NB4 (cell line): Measurements from ENCODE around the gene TSHZ2.

Experiments used
- DNase-seq: peaks from one replicate; pipeline ENCODE4 v3.0.0; 2010; ENCODE audit warnings: low read depth
- H3K4me3 ChIP-seq: one replicate; pipeline ENCODE4 v1.5.1; 2011; ENCODE audit warnings: mild to moderate bottlenecking, low read depth, low read length, moderate library complexity
- CTCF ChIP-seq: IDR thresholded peaks from one replicate; pipeline ENCODE4 v1.5.1; 2012; ENCODE audit warnings: low read depth, low read length
- MAX ChIP-seq: IDR thresholded peaks from 2 replicates; pipeline ENCODE4 v1.6.1; 2011; ENCODE audit warnings: low read depth, low read length
- MYC ChIP-seq: IDR thresholded peaks from 2 replicates; pipeline ENCODE4 v1.6.1; 2011; ENCODE audit warnings: low read depth, low read length
- POLR2A ChIP-seq: IDR thresholded peaks from 2 replicates; pipeline ENCODE4 v1.6.1; 2011; ENCODE audit warnings: mild to moderate bottlenecking; ENCODE audit not compliant: insufficient read length; ENCODE audit errors: extremely low read depth

The TSHZ2 gene

GRCh38 chr20:52998268-52998667 is 26.1 kb downstream of the TSHZ2 start:
- H3K4me3 ChIP-seq = no peak overlapping the region
- DNase-seq = no peak
- no peak for TF ChIP-seq POLR2A
- TF ChIP-seq MAX = no peak
- no peak for TF ChIP-seq MYC
- TF ChIP-seq CTCF = no peak

GRCh38 chr20:52999040-52999439 is 26.9 kb downstream of the TSHZ2 start:
- H3K4me3 ChIP-seq = no peak overlapping the region
- no peak for DNase-seq
- TF ChIP-seq MYC = no peak
- TF ChIP-seq CTCF = no peak
- TF ChIP-seq POLR2A = no peak
- TF ChIP-seq MAX = no peak

- H3K4me3 ChIP-seq = no peak overlapping the region
- TF ChIP-seq POLR2A = no peak
- no peak for TF ChIP-seq MAX
- TF ChIP-seq CTCF = no peak
- no peak for TF ChIP-seq MYC
- no peak for DNase-seq
Observed at GRCh38 chr20:53001498-53002301, 29.5 kb downstream of the TSHZ2 start.

GRCh38 chr20:53002786-53003185 is 30.6 kb downstream of the TSHZ2 start:
- DNase-seq = no peak
- no peak for TF ChIP-seq MYC
- H3K4me3 ChIP-seq = no peak overlapping the region

- no peak for DNase-seq
- TF ChIP-seq MAX (no peak), CTCF (no peak), POLR2A (no peak), MYC (no peak)
- H3K4me3 ChIP-seq = no peak overlapping the region
Observed at GRCh38 chr20:53003420-53004154, 31.4 kb downstream of the TSHZ2 start.

GRCh38 chr20:53004267-53004813 is 32.2 kb downstream of the TSHZ2 start:
- TF ChIP-seq MAX = no peak
- no peak for TF ChIP-seq POLR2A
- no peak for TF ChIP-seq CTCF
- no peak for TF ChIP-seq MYC
- H3K4me3 ChIP-seq = no peak overlapping the region
- no peak for DNase-seq
